HepG2 (cell line): ENCODE results near the gene CLEC19A. TPM values are rescaled to one million over a fixed set of nuclear protein-coding genes. Genes with fewer than 3 reads are reported as not detected.

Experiments used
- ATAC-seq: fragments of 200-7000 bp; cut with Tn5 transposase; 3 replicates; pipeline ENCODE4 v1.9.1; 2020; ENCODE audit warnings: mild to moderate bottlenecking, moderate library complexity
- BruUV-seq: library from RNA; stranded (reverse); fragments of 400-500 nt; replicated peaks from 2 replicates; lab custom pipeline; 2021; lab: Mats Ljungman, UMichigan
- CTCF ChIA-PET: fragments of 300-600 bp; formaldehyde crosslinking; extraction: SDS; loops from one replicate; lab custom pipeline; 2021; ENCODE audit warnings: low total read pairs, inconsistent platforms, low intra/inter-chr PET ratio; lab: Yijun Ruan, JAX
- POLR2A ChIA-PET: fragments of 350-600 bp; sonication (Branson Sonifier 250); formaldehyde crosslinking; loops from one replicate; lab custom pipeline; 2020; ENCODE audit warnings: antibody characterized with exemption, inconsistent platforms; lab: Yijun Ruan, JAX
- DNase-seq: peaks from one replicate; pipeline ENCODE4 v3.0.0-alpha.2; 2015; ENCODE audit warnings: low spot score
- FAIRE-seq: peaks from 3 replicates; lab custom pipeline; 2011; peaks lifted over from hg19 to GRCh38; lab: Jason Lieb, UNC
- H2AFZ ChIP-seq: one replicate; pipeline ENCODE4 v1.6.1; 2011; ENCODE audit warnings: low read length, inconsistent platforms
- H3K27ac ChIP-seq: fragments of 300-600 bp; 3 replicates; pipeline ENCODE4 v1.8.0; 2011; ENCODE audit warnings: mixed run types, mild to moderate bottlenecking, mixed read lengths, low read length, inconsistent platforms; ENCODE audit not compliant: insufficient read depth; ENCODE audit errors: extremely low read length
- H3K27me3 ChIP-seq, 2 experiments: fragments of 200-600 bp in 1 of 2; 2 replicates in 1 of 2; 3 replicates in 1 of 2; pipeline versions ENCODE4 v1.6.0 to v1.8.0; 2011; ENCODE audit warnings: low read length in 2 of 2, mild to moderate bottlenecking in 2 of 2, moderate library complexity in 2 of 2, inconsistent platforms in 1 of 2; ENCODE audit not compliant: insufficient read depth in 2 of 2, control insufficient read depth in 1 of 2
- H3K36me3 ChIP-seq, 2 experiments: fragments of 200-600 bp in 1 of 2; replicated peaks in 1 of 2; 2 replicates in 1 of 2; 3 replicates in 1 of 2; pipeline versions ENCODE4 v1.5.1 to v1.8.0; 2011; ENCODE audit warnings: low read length in 2 of 2, inconsistent platforms in 1 of 2; ENCODE audit not compliant: insufficient read depth in 2 of 2, control insufficient read depth in 1 of 2
- H3K4me1 ChIP-seq: 2 replicates; pipeline ENCODE4 v1.5.1; 2012; ENCODE audit warnings: low read length, inconsistent platforms; ENCODE audit not compliant: insufficient read depth
- H3K4me2 ChIP-seq: 2 replicates; pipeline ENCODE4 v1.6.0; 2011; ENCODE audit warnings: low read depth, low read length, inconsistent platforms
- H3K4me3 ChIP-seq, 3 experiments: fragments of 200-600 bp in 1 of 3; sonication (generic), shearing (Covaris generic) in 1 of 3; replicated peaks in 1 of 3; 2 replicates each; pipeline ENCODE4 v1.5.1; 2011 to 2016; ENCODE audit warnings: low read length in 3 of 3, inconsistent platforms in 2 of 3, low read depth in 2 of 3, mild to moderate bottlenecking in 2 of 3, control low read depth in 1 of 3, mixed read lengths in 1 of 3; ENCODE audit not compliant: insufficient read depth in 1 of 3
- H3K79me2 ChIP-seq: one replicate; pipeline ENCODE4 v1.6.1; 2011; ENCODE audit warnings: low read length, inconsistent platforms; ENCODE audit not compliant: insufficient read depth
- H3K9ac ChIP-seq: 2 replicates; pipeline ENCODE4 v1.6.0; 2011; ENCODE audit warnings: mild to moderate bottlenecking, low read depth, low read length, inconsistent platforms; ENCODE audit not compliant: insufficient read depth
- H3K9me3 ChIP-seq: 2 replicates; pipeline ENCODE4 v1.5.1; 2012; ENCODE audit warnings: mild to moderate bottlenecking, low read length
- H4K20me1 ChIP-seq: 2 replicates; pipeline ENCODE4 v1.6.0; 2011; ENCODE audit warnings: inconsistent platforms, mild to moderate bottlenecking, low read length, moderate library complexity; ENCODE audit not compliant: insufficient read depth
- NR2F1 ChIP-seq, 2 experiments: fragments of 450-650 bp in 1 of 2; formaldehyde crosslinking in 1 of 2; IDR thresholded peaks; 2 replicates each; pipeline versions ENCODE4 v1.5.0 to v1.6.1; 2016 to 2020; ENCODE audit warnings: mild to moderate bottlenecking in 1 of 2, missing compliant biosample characterization in 1 of 2, missing genetic modification reagents in 1 of 2, moderate library complexity in 1 of 2
- ZBTB40 ChIP-seq, 2 experiments: fragments of 450-650 bp in 1 of 2; sonication (generic) in 1 of 2; formaldehyde crosslinking in 1 of 2; IDR thresholded peaks; 2 replicates each; pipeline versions ENCODE4 v1.6.1 to v1.8.0; 2016 to 2022; ENCODE audit warnings: antibody characterized with exemption in 1 of 2, mild to moderate bottlenecking in 1 of 2, missing genetic modification reagents in 1 of 2
- WGBS: methylation state at CpG from one replicate; pipeline ENCODE4 v1.1.6; 2017; ENCODE audit warnings: low lambda C conversion rate; 5-methylcytosine and 5-hydroxymethylcytosine counted together
- in situ Hi-C: cut with HindIII; loops from 2 replicates; pipeline ENCODE4 v1.10.0; 2017; ENCODE audit warnings: low pct_unique_long_range_greater_than_20kb; ENCODE audit not compliant: extremely low pct_ligation_motif_present
- intact Hi-C: fragments of 100-400 bp; cut with micrococcal nuclease; formaldehyde crosslinking; loops from one replicate; pipeline ENCODE4 v1.10.0; 2022; ENCODE audit not compliant: unreplicated experiment
- polyA plus RNA-seq, 8 experiments: library from polyadenylated mRNA; depleted of rRNA in 3 of 8; stranded (reverse) in 7 of 8; unstranded in 1 of 8; fragments of >200 nt; fragmentation: Illumina TruSeq in 4 of 8; extraction: Trizol in 4 of 8; gene quantifications; 2 replicates each; pipeline versions ENCODE4 v1.2.1 to v1.2.3, GENCODE V29; 2011 to 2016; ENCODE audit warnings: low read depth in 4 of 8, missing spikeins in 1 of 8, mixed read lengths in 1 of 8; ENCODE audit not compliant: insufficient read depth in 1 of 8
- total RNA-seq, 5 experiments: library from RNA; depleted of rRNA; stranded (reverse); fragments of >200 nt; fragmentation: Illumina TruSeq; extraction: Trizol; gene quantifications; 2 replicates each; pipeline ENCODE4 v1.2.3, GENCODE V29; 2016; ENCODE audit warnings: low read depth in 1 of 5

Gene CLEC19A
- total and polyA plus RNA-seq, 2 of the 13 experiments (the other 11 are each of a cell fraction or from before 2014, with no cell fraction given): not detected

- no peaks in the 10 kb centered on the region for H3K79me2 ChIP-seq
- H3K9ac ChIP-seq: no peak overlapping the region
- H3K4me2 ChIP-seq: no peak overlapping the region
- 0% methylated on average over 2 of the region's 2 CpGs for WGBS
- DNase-seq: no peak
- H3K4me1 ChIP-seq: no peaks in the 10 kb centered on the region
- intact Hi-C loops: no loop called here
- no peak for FAIRE-seq
- H3K27ac ChIP-seq: no peak overlapping the region
- BruUV-seq: no TSS peak
- no peak for ATAC-seq
- no peaks in the 10 kb centered on the region for H4K20me1 ChIP-seq
- peaks cover 0 to 18% of the 10 kb centered on the region in 2 experiments; a peak in 2 of 5 replicates for H3K27me3 ChIP-seq
- H3K9me3 ChIP-seq: no peaks in the 10 kb centered on the region
- TF ChIP-seq NR2F1 (CRISPR knock-in tag; IDR thresholded peaks at IDR 0.05) (no peak), ZBTB40 (IDR thresholded peaks at IDR 0.05) (peak; percentile 30; the same call in 1 of the 2 replicates), ZBTB40 (CRISPR knock-in tag; IDR thresholded peaks at IDR 0.05) (peak; percentile 98)
- H2AFZ ChIP-seq: no peak overlapping the region
- H3K4me3 ChIP-seq: no peak overlapping the region
- ChIA-PET POLR2A (no interaction called here), CTCF (no interaction called here)
- no peaks in the 10 kb centered on the region for H3K36me3 ChIP-seq
- in situ Hi-C loops: no loop called here
These were observed 32.6 kb upstream of the CLEC19A start for GRCh38 chr16:19252904-19253303.
